Stimulated activated CD8-positive, alpha-beta memory T cell treated with anti-CD3 and anti-CD28 coated beads, Interleukin-2, amount 100 ng/mL, for 48 hours (primary cell): ENCODE measurements around the gene SPDYE11.
"Not testable (repeated sequence)": the region's sequence is repeated elsewhere in the genome, so short reads cannot be mapped to it uniquely, and the experiment has no call there.

Experiments used
- DNase-seq, 2 donors: peaks; one replicate each; pipeline ENCODE4 v3.0.0-alpha.2; 2020; ENCODE audit warnings: low read depth in 2 of 2

The SPDYE11 gene

GRCh38 chr7:73057811-73058210 is at the start of gene SPDYE11:
Gene SPDYE11, minus strand, starts transcription at chr7:73057911. Its CDS starts 1,800 bp downstream, at chr7:73056111.
- not testable (repeated sequence) for DNase-seq

GRCh38 chr7:73085938-73086337 is 28.2 kb upstream of the SPDYE11 start, which contains the start of gene SPDYE9:
Gene SPDYE9, minus strand, starts transcription at chr7:73086038. Its CDS starts 1,800 bp downstream, at chr7:73084238.
- not testable (repeated sequence) for DNase-seq

GRCh38 chr7:73029666-73030065 is 28.0 kb downstream of the SPDYE11 start, which contains the start of gene SPDYE8:
Gene SPDYE8, minus strand, starts transcription at chr7:73029766. Its CDS starts 1,800 bp downstream, at chr7:73027966.
- DNase-seq, result not testable (repeated sequence)

GRCh38 chr7:73006491-73006890 is 51.2 kb downstream of the SPDYE11 start:
- DNase-seq, result not testable (repeated sequence)

GRCh38 chr7:73005693-73006447 is 51.8 kb downstream of the SPDYE11 start:
- peak; percentile 83 to 87 for DNase-seq

- peak; percentile 45 to 67 for DNase-seq
Measured at GRCh38 chr7:73005356-73005692, 52.4 kb downstream of the SPDYE11 start.

- not testable (repeated sequence) for DNase-seq
Measured at GRCh38 chr7:72997887-72998468, 59.7 kb downstream of the SPDYE11 start.
